Mucosa of descending colon (tissue), 3 donors: Measurements from ENCODE around the gene KRT33A. TPM values are rescaled to one million over a fixed set of nuclear protein-coding genes. Genes with fewer than 3 reads are reported as not detected.

Experiments
- ATAC-seq: fragments of 200-7000 bp; cut with Tn5 transposase; one replicate; pipeline ENCODE4 v1.9.1; 2020; ENCODE audit warnings: mild to moderate bottlenecking, moderate library complexity
- DNase-seq, 3 donors: peaks; one replicate each; pipeline ENCODE4 v3.0.0-alpha.2; 2020
- H3K36me3 ChIP-seq: fragments of 200-600 bp; one replicate; pipeline ENCODE4 v1.8.0; 2021; ENCODE audit warnings: low read depth, mild to moderate bottlenecking
- H3K4me1 ChIP-seq: fragments of 200-600 bp; one replicate; pipeline ENCODE4 v1.8.0; 2021; ENCODE audit warnings: low read depth, mild to moderate bottlenecking
- H3K4me3 ChIP-seq: fragments of 200-600 bp; one replicate; pipeline ENCODE4 v1.8.0; 2021; ENCODE audit warnings: mild to moderate bottlenecking
- H3K9me3 ChIP-seq: fragments of 200-600 bp; one replicate; pipeline ENCODE4 v1.8.0; 2021; ENCODE audit warnings: mild to moderate bottlenecking
- intact Hi-C, 2 donors: fragments of 100-400 bp; cut with DNase I in 1 of 2; cut with micrococcal nuclease in 1 of 2; formaldehyde crosslinking; loops; one replicate each; pipeline versions ENCODE4 v1.11.0 to v1.11.1; 2022; cut with DNase I, micrococcal nuclease
- total RNA-seq, 3 donors: library from RNA; stranded (reverse); fragmentation: NEBNext Ultra II Directional in 2 of 3; extraction: Animal tissue kit (Norgen Biotek cat#: 25700) in 2 of 3; gene quantifications; one replicate each; pipeline versions ENCODE4 v1.2.1 to v1.2.4, GENCODE V29; 2021 to 2023
- TF ChIP-seq, protein P1 (sequence below): fragments of 200-600 bp; IDR thresholded peaks from one replicate; pipeline ENCODE4 v1.8.0; 2022; ENCODE audit warnings: antibody characterized with exemption, mild to moderate bottlenecking
- donor health status: DM: no; HTN: no; CAD: no; lungs with moderate emphysema.
- donor health status: DM: no; HTN: no; CAD: no.
- donor health status: DM: no; HTN: yes; CAD: no.

KRT33A gene
- total RNA-seq, 3 donors from 2014 or later: not detected

DNA sequence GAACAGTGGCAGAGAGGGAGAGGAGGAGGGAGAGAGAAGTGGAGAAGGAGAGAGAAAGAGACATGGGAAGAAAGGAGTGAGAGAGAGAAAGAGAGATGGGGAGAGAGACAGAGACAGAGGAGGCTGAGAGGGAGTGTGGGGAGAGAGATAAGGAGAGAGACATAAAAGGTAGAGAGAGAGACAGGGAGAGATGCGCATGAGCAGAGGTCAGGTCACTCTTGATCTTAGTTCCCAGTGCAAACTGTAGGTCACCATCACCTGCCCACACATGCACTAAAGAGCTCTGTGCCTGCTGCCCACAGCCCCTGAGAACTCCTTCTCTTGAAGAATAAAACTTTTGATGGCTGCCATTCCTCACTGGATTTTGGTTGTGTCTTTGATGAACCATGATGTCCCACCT is 14.9 kb downstream of the KRT33A start:
- ATAC-seq (no peak), DNase-seq (no peak)
- Histone ChIP-seq H3K36me3 (no peaks in the 10 kb centered on the region), H3K4me3 (no peak overlapping the region), H3K9me3 (no peaks in the 10 kb centered on the region), H3K4me1 (no peaks in the 10 kb centered on the region)
- intact Hi-C loops: no loop called here
- TF ChIP-seq, protein P1, sequence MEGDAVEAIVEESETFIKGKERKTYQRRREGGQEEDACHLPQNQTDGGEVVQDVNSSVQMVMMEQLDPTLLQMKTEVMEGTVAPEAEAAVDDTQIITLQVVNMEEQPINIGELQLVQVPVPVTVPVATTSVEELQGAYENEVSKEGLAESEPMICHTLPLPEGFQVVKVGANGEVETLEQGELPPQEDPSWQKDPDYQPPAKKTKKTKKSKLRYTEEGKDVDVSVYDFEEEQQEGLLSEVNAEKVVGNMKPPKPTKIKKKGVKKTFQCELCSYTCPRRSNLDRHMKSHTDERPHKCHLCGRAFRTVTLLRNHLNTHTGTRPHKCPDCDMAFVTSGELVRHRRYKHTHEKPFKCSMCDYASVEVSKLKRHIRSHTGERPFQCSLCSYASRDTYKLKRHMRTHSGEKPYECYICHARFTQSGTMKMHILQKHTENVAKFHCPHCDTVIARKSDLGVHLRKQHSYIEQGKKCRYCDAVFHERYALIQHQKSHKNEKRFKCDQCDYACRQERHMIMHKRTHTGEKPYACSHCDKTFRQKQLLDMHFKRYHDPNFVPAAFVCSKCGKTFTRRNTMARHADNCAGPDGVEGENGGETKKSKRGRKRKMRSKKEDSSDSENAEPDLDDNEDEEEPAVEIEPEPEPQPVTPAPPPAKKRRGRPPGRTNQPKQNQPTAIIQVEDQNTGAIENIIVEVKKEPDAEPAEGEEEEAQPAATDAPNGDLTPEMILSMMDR: no peak

DNA sequence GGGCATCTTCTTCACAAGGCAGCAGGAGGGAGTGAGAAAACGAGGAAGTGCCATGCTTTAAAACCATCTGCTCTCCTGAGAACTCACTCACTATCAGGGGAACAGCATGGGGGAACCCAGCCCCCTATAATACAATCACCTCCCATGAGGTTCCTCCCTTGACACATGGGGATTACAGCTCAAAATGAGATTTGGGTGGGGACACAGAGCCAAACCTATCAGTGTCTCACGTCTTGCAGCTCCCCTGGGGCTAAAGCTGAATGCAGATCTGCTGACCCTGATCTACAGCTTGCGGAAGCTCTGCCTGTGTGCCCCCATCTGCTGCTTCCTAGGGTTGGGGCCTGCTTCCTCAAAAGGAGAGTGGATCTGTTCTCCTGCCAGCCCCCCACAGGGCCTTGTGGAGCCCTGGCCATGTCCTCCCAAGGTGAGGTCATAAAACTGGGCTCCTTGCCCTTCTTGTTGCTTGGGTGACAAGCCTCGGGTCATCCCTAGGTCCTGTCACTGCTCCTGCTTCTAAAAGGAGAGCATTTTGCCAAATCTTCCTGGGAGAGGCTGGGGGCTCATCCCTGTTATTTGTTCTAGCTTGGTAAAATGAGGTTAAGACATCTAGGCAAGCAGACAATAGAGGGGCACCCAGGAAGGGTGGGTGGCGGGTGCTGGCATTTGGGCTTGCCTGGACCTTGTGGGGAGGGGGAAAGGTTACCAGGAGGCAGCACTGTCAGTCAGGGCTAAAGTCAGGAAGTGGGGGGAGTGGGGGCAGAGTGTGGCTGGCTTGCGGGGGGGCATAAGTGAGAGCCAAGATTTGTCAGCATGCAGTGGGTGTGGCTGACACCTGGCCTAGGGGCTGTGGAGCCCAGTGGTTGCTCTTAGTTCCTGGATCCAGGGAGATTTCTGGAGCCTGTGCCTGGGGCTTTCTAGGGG is 16.0 kb downstream of the KRT33A start:
- no peak for ATAC-seq
- intact Hi-C loops: no loop called here

DNA sequence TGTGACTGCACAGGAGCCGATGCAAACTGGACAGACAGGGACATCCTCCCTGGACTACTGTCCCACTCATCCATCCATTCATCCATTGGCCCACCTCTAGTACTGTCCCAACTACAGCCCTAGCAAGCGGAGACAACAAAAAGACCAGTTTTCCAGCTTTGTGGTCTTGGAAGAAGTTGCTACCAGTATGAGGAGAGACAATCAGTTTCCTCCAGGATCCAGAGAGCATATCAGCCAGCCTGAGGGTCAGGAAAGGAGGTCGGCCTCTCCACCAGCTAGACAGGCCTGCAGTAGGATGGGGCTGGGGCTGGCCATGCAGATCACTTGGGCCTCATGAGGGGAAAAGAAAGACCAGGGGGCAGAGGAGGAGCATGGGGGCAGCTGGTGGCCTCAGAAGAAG is 16.8 kb downstream of the KRT33A start:
- no peaks in the 10 kb centered on the region for H3K9me3 ChIP-seq
- no peaks in the 10 kb centered on the region for H3K36me3 ChIP-seq
- H3K4me3 ChIP-seq: no peak overlapping the region
- TF ChIP-seq, protein P1: no peak
- DNase-seq (no peak), ATAC-seq (no peak)
- intact Hi-C loops: no loop called here
- no peaks in the 10 kb centered on the region for H3K4me1 ChIP-seq

More for the DNA sequence above, 16.0 kb downstream of the KRT33A start:
- H3K9me3 ChIP-seq: no peaks in the 10 kb centered on the region
- no peak for DNase-seq
- H3K36me3 ChIP-seq: no peaks in the 10 kb centered on the region
- no peak overlapping the region for H3K4me3 ChIP-seq
- H3K4me1 ChIP-seq: no peaks in the 10 kb centered on the region
- TF ChIP-seq, protein P1: no peak

DNA sequence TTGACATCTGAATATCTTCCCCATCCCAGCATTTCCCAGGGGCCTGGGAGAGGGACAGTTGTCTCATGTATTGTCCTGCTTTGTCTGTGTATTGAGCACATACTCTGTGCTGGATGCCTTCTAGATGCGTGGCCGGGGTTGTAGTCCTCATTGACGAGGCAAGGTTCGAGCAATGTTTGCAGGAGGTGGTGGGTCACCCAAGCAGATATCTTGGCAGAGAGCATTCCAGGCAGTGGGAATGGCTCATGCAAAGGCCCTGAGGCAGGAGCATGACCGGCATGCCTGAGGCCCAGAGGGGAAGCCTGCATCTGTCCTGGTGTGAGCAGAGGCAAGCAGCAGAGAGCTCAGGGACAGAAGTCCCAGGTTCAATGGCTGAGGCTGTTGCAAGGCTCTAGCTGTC is 17.5 kb downstream of the KRT33A start:
- DNase-seq: no peak
- no peak for ATAC-seq
- TF ChIP-seq, protein P1: no peak
- intact Hi-C loops: no loop called here
- H3K36me3 ChIP-seq: no peaks in the 10 kb centered on the region
- no peaks in the 10 kb centered on the region for H3K4me1 ChIP-seq
- no peaks in the 10 kb centered on the region for H3K9me3 ChIP-seq
- H3K4me3 ChIP-seq: no peak overlapping the region

DNA sequence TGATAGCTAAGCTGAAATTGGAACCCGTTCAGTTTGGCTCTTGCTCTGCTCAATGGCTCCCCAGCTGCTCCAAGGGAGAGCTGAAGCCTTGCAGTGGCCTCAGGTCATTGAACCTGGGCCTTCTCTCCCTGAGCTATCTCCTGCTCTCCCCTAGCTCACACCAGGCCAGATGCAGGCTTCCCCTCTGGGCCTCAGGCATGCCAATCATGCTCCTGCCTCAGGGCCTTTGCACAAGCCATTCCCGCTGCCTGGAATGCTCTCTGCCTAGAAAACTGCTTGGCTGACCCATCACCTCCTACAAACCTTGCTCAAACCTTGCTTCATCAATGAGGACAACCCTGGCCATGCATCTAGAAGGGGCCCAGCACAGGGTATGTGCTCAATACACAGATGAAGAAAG is 18.4 kb downstream of the KRT33A start:
- DNase-seq (no peak), ATAC-seq (no peak)
- no peaks in the 10 kb centered on the region for H3K9me3 ChIP-seq
- TF ChIP-seq, protein P1: no peak
- no peaks in the 10 kb centered on the region for H3K36me3 ChIP-seq
- H3K4me1 ChIP-seq: no peaks in the 10 kb centered on the region
- intact Hi-C loops: no loop called here
- H3K4me3 ChIP-seq: no peak overlapping the region
